ENCODE measurements around the gene ZNF680.
"Not testable (repeated sequence)": the region's sequence is repeated elsewhere in the genome, so short reads cannot be mapped to it uniquely, and the experiment has no call there.

Gene ZNF680

GRCh38 chr7:64557601-64558322 is 5.1 kb downstream of the ZNF680 start:
- DNase-seq (ENCODE audit: low read depth), result no peak

GRCh38 chr7:64555046-64555445 is 7.8 kb downstream of the ZNF680 start:
- DNase-seq (ENCODE audit: low read depth), result no peak

GRCh38 chr7:64554188-64554587 is 8.7 kb downstream of the ZNF680 start:
- DNase-seq (ENCODE audit: low read depth), result not testable (repeated sequence)

- no peak for DNase-seq (ENCODE audit: low read depth)
Observed at GRCh38 chr7:64551375-64552142, 11.3 kb downstream of the ZNF680 start.

- no peak for DNase-seq (ENCODE audit: low read depth)
Observed at GRCh38 chr7:64544010-64544409, 18.9 kb downstream of the ZNF680 start.

- DNase-seq (ENCODE audit: low read depth), result no peak
Observed at GRCh38 chr7:64541438-64542359, 21.2 kb downstream of the ZNF680 start.

GRCh38 chr7:64533756-64534155 is 29.1 kb downstream of the ZNF680 start:
- DNase-seq (ENCODE audit: low read depth), result no peak

- no peak for DNase-seq (ENCODE audit: low read depth)
Observed at GRCh38 chr7:64528770-64529169, 34.1 kb downstream of the ZNF680 start.

- no peak for DNase-seq (ENCODE audit: low read depth)
Observed at GRCh38 chr7:64521409-64521984, 41.4 kb downstream of the ZNF680 start.

GRCh38 chr7:64516451-64516850 is 46.4 kb downstream of the ZNF680 start:
- DNase-seq (ENCODE audit: low read depth), result no peak

GRCh38 chr7:64515781-64516180 is 47.1 kb downstream of the ZNF680 start:
- no peak for DNase-seq (ENCODE audit: low read depth)

GRCh38 chr7:64515330-64515729 is 47.5 kb downstream of the ZNF680 start:
- no peak for DNase-seq (ENCODE audit: low read depth)

GRCh38 chr7:64509583-64509982 is 53.3 kb downstream of the ZNF680 start:
- no peak for DNase-seq (ENCODE audit: low read depth)

- no peak for DNase-seq (ENCODE audit: low read depth)
Observed at GRCh38 chr7:64504581-64505120, 58.2 kb downstream of the ZNF680 start.

- DNase-seq (ENCODE audit: low read depth), result no peak
Observed at GRCh38 chr7:64498270-64498669, 64.6 kb downstream of the ZNF680 start.

GRCh38 chr7:64494912-64495461 is 67.9 kb downstream of the ZNF680 start:
- DNase-seq (ENCODE audit: low read depth), result no peak

GRCh38 chr7:64485623-64486022 is 77.2 kb downstream of the ZNF680 start:
- DNase-seq (ENCODE audit: low read depth), result no peak
